OCI-LY1 (cell line): Measurements from ENCODE around the gene PHACTR4.

Experiments
- H2AFZ ChIP-seq: fragments of 200-600 bp; sonication (generic), shearing (Covaris generic); 2 replicates; pipeline ENCODE4 v1.6.0; 2014; ENCODE audit warnings: antibody characterized with exemption, mild to moderate bottlenecking, low read length
- H3F3A ChIP-seq: fragments of 200-600 bp; sonication (generic), shearing (Covaris generic); 2 replicates; pipeline ENCODE4 v1.6.0; 2014; ENCODE audit warnings: mild to moderate bottlenecking, antibody characterized with exemption, low read length, moderate library complexity; ENCODE audit not compliant: insufficient read depth
- H3K27ac ChIP-seq: fragments of 200-600 bp; sonication (generic); 2 replicates; pipeline ENCODE4 v1.5.1; 2014; ENCODE audit warnings: low read length, mixed run types, mild to moderate bottlenecking, low read depth; ENCODE audit not compliant: poor library complexity, severe bottlenecking
- H3K27me3 ChIP-seq: fragments of 200-600 bp; sonication (generic); 2 replicates; pipeline ENCODE4 v1.6.0; 2014; ENCODE audit warnings: antibody characterized with exemption, mild to moderate bottlenecking, low read length, moderate library complexity; ENCODE audit not compliant: insufficient read depth
- H3K36me3 ChIP-seq: fragments of 200-600 bp; sonication (generic); 2 replicates; pipeline ENCODE4 v1.6.1; 2014; ENCODE audit warnings: mild to moderate bottlenecking, antibody characterized with exemption, low read length, moderate library complexity, mixed read lengths; ENCODE audit not compliant: insufficient read depth
- H3K4me1 ChIP-seq: fragments of 200-600 bp; sonication (generic); 2 replicates; pipeline ENCODE4 v1.5.1; 2014; ENCODE audit warnings: mild to moderate bottlenecking, low read length, moderate library complexity; ENCODE audit not compliant: insufficient read depth, severe bottlenecking
- H3K4me2 ChIP-seq: fragments of 200-600 bp; sonication (generic), shearing (Covaris generic); 2 replicates; pipeline ENCODE4 v1.6.1; 2014; ENCODE audit warnings: low read length
- H3K4me3 ChIP-seq: fragments of 200-600 bp; sonication (generic); 2 replicates; pipeline ENCODE4 v1.5.1; 2014; ENCODE audit warnings: low read length, low read depth, mild to moderate bottlenecking, mixed read lengths; ENCODE audit not compliant: poor library complexity, severe bottlenecking
- H3K79me2 ChIP-seq: fragments of 200-600 bp; shearing (Covaris generic); 2 replicates; pipeline ENCODE4 v1.6.1; 2016; ENCODE audit warnings: mixed run types, low read length, mixed read lengths; ENCODE audit not compliant: insufficient read depth
- H3K9ac ChIP-seq: fragments of 200-600 bp; sonication (generic), shearing (Covaris generic); 2 replicates; pipeline ENCODE4 v1.6.1; 2014; ENCODE audit warnings: mild to moderate bottlenecking, low read length, mixed read lengths
- H3K9me2 ChIP-seq: fragments of 200-600 bp; sonication (generic), shearing (Covaris generic); 2 replicates; pipeline ENCODE4 v1.6.1; 2014; ENCODE audit warnings: low read depth, mild to moderate bottlenecking, low read length, mixed read lengths
- H3K9me3 ChIP-seq: fragments of 200-600 bp; shearing (Covaris generic); 2 replicates; pipeline ENCODE4 v1.6.1; 2014; ENCODE audit warnings: low read length, mixed read lengths
- H4K20me1 ChIP-seq: fragments of 200-600 bp; sonication (generic), shearing (Covaris generic); 2 replicates; pipeline ENCODE4 v1.6.0; 2016; ENCODE audit warnings: mild to moderate bottlenecking, low read length; ENCODE audit not compliant: insufficient read depth
- EZH2 ChIP-seq: fragments of 200-600 bp; sonication (generic), shearing (Covaris generic); IDR thresholded peaks from 2 replicates; pipeline ENCODE4 v1.8.0; 2017; ENCODE audit warnings: borderline replicate concordance, mixed run types, mild to moderate bottlenecking, antibody characterized with exemption, low read length, moderate library complexity, mixed read lengths
- TF ChIP-seq, protein P1 (sequence below): fragments of 200-600 bp; sonication (generic), shearing (Covaris generic); IDR thresholded peaks from 2 replicates; pipeline ENCODE4 v1.5.1; 2017; ENCODE audit warnings: mild to moderate bottlenecking, antibody characterized with exemption, low read length, moderate library complexity, mixed read lengths

The PHACTR4 gene

DNA sequence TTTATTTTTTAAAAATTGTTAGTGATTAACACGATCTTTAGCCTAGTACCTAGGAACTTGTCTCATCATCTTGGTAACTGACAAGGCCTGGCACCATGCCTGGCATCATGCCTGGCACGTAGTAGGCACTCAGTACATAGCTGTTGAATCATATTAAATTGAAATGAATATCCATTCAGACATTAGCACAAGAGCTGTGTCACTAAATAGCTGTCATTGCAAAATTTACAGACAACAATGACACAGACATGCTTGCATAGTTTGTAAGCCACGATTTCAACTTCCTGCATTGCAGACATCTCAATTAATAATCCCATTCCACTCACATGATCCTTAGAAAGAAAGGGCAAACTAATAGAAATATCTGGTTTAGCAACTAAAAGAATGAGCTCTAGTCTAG is 15.4 kb upstream of the PHACTR4 start:
- no peak overlapping the region for H3K4me2 ChIP-seq
- no peak overlapping the region for H2AFZ ChIP-seq
- no peaks in the 10 kb centered on the region for H3K4me1 ChIP-seq
- H3K4me3 ChIP-seq, result no peak overlapping the region
- H3K9ac ChIP-seq, result no peak overlapping the region
- H3F3A ChIP-seq, result no peaks in the 10 kb centered on the region
- no peaks in the 10 kb centered on the region for H3K79me2 ChIP-seq
- no peak overlapping the region for H3K27ac ChIP-seq
- H3K36me3 ChIP-seq, result no peaks in the 10 kb centered on the region
- no peaks in the 10 kb centered on the region for H4K20me1 ChIP-seq
- H3K27me3 ChIP-seq, result no peaks in the 10 kb centered on the region
- H3K9me3 ChIP-seq, result no peaks in the 10 kb centered on the region
- no peaks in the 10 kb centered on the region for H3K9me2 ChIP-seq
- TF ChIP-seq EZH2, result no peak
- TF ChIP-seq, protein P1, sequence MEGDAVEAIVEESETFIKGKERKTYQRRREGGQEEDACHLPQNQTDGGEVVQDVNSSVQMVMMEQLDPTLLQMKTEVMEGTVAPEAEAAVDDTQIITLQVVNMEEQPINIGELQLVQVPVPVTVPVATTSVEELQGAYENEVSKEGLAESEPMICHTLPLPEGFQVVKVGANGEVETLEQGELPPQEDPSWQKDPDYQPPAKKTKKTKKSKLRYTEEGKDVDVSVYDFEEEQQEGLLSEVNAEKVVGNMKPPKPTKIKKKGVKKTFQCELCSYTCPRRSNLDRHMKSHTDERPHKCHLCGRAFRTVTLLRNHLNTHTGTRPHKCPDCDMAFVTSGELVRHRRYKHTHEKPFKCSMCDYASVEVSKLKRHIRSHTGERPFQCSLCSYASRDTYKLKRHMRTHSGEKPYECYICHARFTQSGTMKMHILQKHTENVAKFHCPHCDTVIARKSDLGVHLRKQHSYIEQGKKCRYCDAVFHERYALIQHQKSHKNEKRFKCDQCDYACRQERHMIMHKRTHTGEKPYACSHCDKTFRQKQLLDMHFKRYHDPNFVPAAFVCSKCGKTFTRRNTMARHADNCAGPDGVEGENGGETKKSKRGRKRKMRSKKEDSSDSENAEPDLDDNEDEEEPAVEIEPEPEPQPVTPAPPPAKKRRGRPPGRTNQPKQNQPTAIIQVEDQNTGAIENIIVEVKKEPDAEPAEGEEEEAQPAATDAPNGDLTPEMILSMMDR, result no peak

DNA sequence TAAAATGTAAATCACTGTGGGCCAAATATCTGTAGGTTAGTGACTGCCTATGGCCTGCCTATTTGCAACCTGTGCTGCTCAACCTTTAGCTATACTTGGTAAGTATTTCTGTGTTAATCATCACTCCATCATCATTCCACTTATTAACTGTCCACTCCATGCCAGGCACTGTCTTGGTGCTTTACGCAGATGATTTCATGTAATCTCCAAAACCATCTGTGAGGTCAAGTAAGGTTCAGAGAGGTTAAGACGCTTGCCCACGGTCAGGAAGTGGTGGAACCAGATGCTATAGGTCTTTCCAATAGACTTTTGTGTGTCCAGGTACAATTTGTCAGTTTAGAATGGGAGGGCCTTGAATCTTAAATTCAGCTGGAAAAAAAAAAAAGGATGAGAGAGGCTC is 10.8 kb upstream of the PHACTR4 start:
- Histone ChIP-seq H3F3A (no peaks in the 10 kb centered on the region), H3K9me2 (no peaks in the 10 kb centered on the region)
- TF ChIP-seq, protein P1, result no peak
- no peak for TF ChIP-seq EZH2

DNA sequence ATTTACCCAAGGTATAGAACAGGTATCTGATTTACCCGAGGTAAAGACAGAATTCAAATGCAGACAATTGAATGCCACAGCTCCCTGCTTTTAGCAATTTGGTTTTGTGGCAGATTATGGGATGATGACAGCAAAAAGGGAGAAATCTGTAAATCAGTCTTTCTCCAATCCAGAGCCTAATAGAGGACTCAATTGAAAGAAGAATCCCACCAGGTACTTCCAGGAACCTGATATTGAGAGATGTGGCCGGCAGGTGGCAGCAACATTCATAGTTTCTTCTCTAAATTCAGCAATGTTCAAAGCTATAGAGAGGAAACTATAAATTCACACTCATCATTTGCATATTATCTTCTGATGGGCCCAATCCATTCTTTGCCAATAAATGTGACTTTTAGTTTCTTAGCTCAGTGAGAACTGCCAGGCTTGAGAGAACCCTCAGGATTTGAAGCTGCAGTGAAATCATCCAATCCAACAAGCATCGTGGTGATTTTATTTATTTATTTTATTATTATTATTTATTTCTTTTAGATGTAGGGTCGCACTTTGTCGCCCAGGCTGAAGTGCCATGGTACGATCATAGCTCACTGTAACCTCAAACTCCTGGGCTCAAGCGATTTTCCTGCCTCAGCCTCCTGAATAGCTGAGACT is 9.8 kb upstream of the PHACTR4 start:
- H3K9me3 ChIP-seq, result no peaks in the 10 kb centered on the region
- TF ChIP-seq, protein P1, result peak; percentile 80
- TF ChIP-seq EZH2, result no peak
- H3K9ac ChIP-seq, result no peak overlapping the region
- H3K36me3 ChIP-seq, result no peaks in the 10 kb centered on the region
- H3K9me2 ChIP-seq, result no peaks in the 10 kb centered on the region
- no peaks in the 10 kb centered on the region for H3K27me3 ChIP-seq
- no peaks in the 10 kb centered on the region for H4K20me1 ChIP-seq
- no peaks in the 10 kb centered on the region for H3F3A ChIP-seq
- no peak overlapping the region for H3K27ac ChIP-seq
- H3K4me3 ChIP-seq, result no peak overlapping the region
- H3K4me2 ChIP-seq, result no peak overlapping the region
- H3K4me1 ChIP-seq, result no peaks in the 10 kb centered on the region
- H3K79me2 ChIP-seq, result no peaks in the 10 kb centered on the region
- H2AFZ ChIP-seq, result no peak overlapping the region

More for the DNA sequence above, 10.8 kb upstream of the PHACTR4 start:
- H3K79me2 ChIP-seq, result no peaks in the 10 kb centered on the region
- H3K27me3 ChIP-seq, result no peaks in the 10 kb centered on the region
- H4K20me1 ChIP-seq, result no peaks in the 10 kb centered on the region
- no peaks in the 10 kb centered on the region for H3K4me1 ChIP-seq
- H3K27ac ChIP-seq, result no peak overlapping the region
- H3K9ac ChIP-seq, result no peak overlapping the region
- H3K36me3 ChIP-seq, result no peaks in the 10 kb centered on the region
- H3K4me3 ChIP-seq, result no peak overlapping the region
- H3K4me2 ChIP-seq, result no peak overlapping the region
- no peaks in the 10 kb centered on the region for H3K9me3 ChIP-seq
- no peak overlapping the region for H2AFZ ChIP-seq
